C4-2B (cell line): ENCODE results near the gene LEPROT.

Source experiments
- CTCF ChIP-seq: fragments of 450-650 bp; conservative IDR thresholded peaks from 2 replicates; pipeline ENCODE4 v1.5.1; 2017; ENCODE audit warnings: mild to moderate bottlenecking
- ZFX ChIP-seq: fragments of 450-650 bp; IDR thresholded peaks from 2 replicates; pipeline ENCODE4 v1.6.1; 2017

DNA sequence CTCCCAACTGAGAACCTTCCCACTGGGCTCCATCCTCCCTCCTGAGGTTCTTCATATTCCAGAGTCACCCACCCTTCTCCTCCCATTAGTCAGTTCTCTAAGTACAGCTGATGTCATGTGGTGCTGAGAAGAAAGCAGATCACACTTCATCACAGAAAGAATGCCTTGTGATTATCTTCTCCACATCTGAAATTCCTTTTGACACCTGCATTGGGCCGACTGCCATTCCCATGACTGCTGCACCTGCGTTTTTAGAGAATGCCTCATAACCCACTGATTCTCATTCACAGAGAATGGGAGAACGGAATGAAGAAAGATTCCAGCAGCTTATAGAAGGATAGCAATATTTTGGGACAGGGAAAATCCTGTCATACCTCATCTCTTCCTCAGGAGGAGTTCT, 14.3 kb downstream of the LEPROT start:
- no peak for TF ChIP-seq CTCF
- no peak for TF ChIP-seq ZFX
